OCI-LY7 (cell line): ENCODE data around the gene PGP. TPM values are rescaled to one million over a fixed set of nuclear protein-coding genes. Genes with fewer than 3 reads are reported as not detected.

ENCODE experiments used
- BruUV-seq: library from RNA; stranded (reverse); fragments of 400-500 nt; replicated peaks from 2 replicates; lab custom pipeline; 2021; lab: Mats Ljungman, UMichigan
- CTCF ChIA-PET: fragments of 300-600 bp; sonication (Branson Sonifier 250); formaldehyde crosslinking; loops from one replicate; lab custom pipeline; 2022; ENCODE audit warnings: antibody characterized with exemption; ENCODE audit not compliant: unreplicated experiment; lab: Charles Lee
- POLR2A ChIA-PET: fragments of 300-600 bp; sonication (Branson Sonifier 250); formaldehyde crosslinking; loops from one replicate; lab custom pipeline; 2022; ENCODE audit warnings: antibody characterized with exemption; lab: Charles Lee
- DNase-seq: peaks from one replicate; pipeline ENCODE4 v3.0.0-alpha.2; 2015; ENCODE audit warnings: low spot score
- H2AFZ ChIP-seq: fragments of 200-600 bp; sonication (generic), shearing (Covaris generic); 2 replicates; pipeline ENCODE4 v1.6.1; 2014; ENCODE audit warnings: mild to moderate bottlenecking, antibody characterized with exemption, low read length, moderate library complexity
- H3K27ac ChIP-seq: fragments of 200-600 bp; sonication (generic); 2 replicates; pipeline ENCODE4 v1.5.1; 2014; ENCODE audit warnings: mixed run types, low read depth, mild to moderate bottlenecking, moderate library complexity, low read length, inconsistent platforms; ENCODE audit not compliant: poor library complexity, severe bottlenecking
- H3K36me3 ChIP-seq: fragments of 200-600 bp; sonication (generic); 2 replicates; pipeline ENCODE4 v1.6.1; 2014; ENCODE audit warnings: mild to moderate bottlenecking, antibody characterized with exemption, low read length, moderate library complexity, mixed read lengths; ENCODE audit not compliant: insufficient read depth
- H3K4me1 ChIP-seq: fragments of 200-600 bp; sonication (generic); 2 replicates; pipeline ENCODE4 v1.5.1; 2014; ENCODE audit warnings: mild to moderate bottlenecking, low read length; ENCODE audit not compliant: insufficient read depth, poor library complexity, severe bottlenecking
- H3K4me2 ChIP-seq: fragments of 200-600 bp; sonication (generic); 2 replicates; pipeline ENCODE4 v1.6.1; 2014; ENCODE audit warnings: mild to moderate bottlenecking, low read length
- H3K4me3 ChIP-seq: fragments of 200-600 bp; sonication (generic); 2 replicates; pipeline ENCODE4 v1.5.1; 2014; ENCODE audit warnings: mild to moderate bottlenecking, low read depth, low read length; ENCODE audit not compliant: poor library complexity, severe bottlenecking
- H3K79me2 ChIP-seq: fragments of 200-600 bp; sonication (generic); 2 replicates; pipeline ENCODE4 v1.6.1; 2016; ENCODE audit warnings: low read depth, mild to moderate bottlenecking, low read length, moderate library complexity, mixed read lengths; ENCODE audit not compliant: insufficient read depth
- H3K9me2 ChIP-seq: fragments of 200-600 bp; sonication (generic); 2 replicates; pipeline ENCODE4 v1.6.1; 2016; ENCODE audit warnings: mild to moderate bottlenecking, low read length, mixed read lengths; ENCODE audit not compliant: insufficient read depth
- H3K9me3 ChIP-seq: fragments of 200-600 bp; sonication (generic); 2 replicates; pipeline ENCODE4 v1.6.1; 2014; ENCODE audit warnings: mild to moderate bottlenecking, mixed run types, low read length, mixed read lengths
- H4K20me1 ChIP-seq: fragments of 200-600 bp; sonication (generic); 2 replicates; pipeline ENCODE4 v1.6.1; 2014; ENCODE audit warnings: mild to moderate bottlenecking, antibody characterized with exemption, low read length, moderate library complexity, mixed read lengths; ENCODE audit not compliant: insufficient read depth
- CTCF ChIP-seq: fragments of 200-600 bp; sonication (generic); conservative IDR thresholded peaks from 2 replicates; pipeline ENCODE4 v1.5.1; 2014; ENCODE audit warnings: mild to moderate bottlenecking, antibody characterized with exemption, low read length, moderate library complexity, mixed read lengths
- EZH2phosphoT487 ChIP-seq: fragments of 200-600 bp; sonication (generic); IDR thresholded peaks from 2 replicates; pipeline ENCODE4 v1.6.1; 2018; ENCODE audit warnings: low read depth, borderline replicate concordance, mild to moderate bottlenecking, mixed run types, antibody characterized with exemption, low read length, moderate library complexity, mixed read lengths
- intact Hi-C: fragments of 100-400 bp; cut with micrococcal nuclease; formaldehyde crosslinking; loops from one replicate; pipeline ENCODE4 v1.10.0; 2022; ENCODE audit not compliant: unreplicated experiment
- total RNA-seq, 2 experiments: library from RNA; depleted of rRNA in 1 of 2; stranded (reverse); fragments of >200 nt in 1 of 2; shearing (Covaris generic) in 1 of 2; gene quantifications; 2 replicates each; pipeline ENCODE4 v1.2.3, GENCODE V29; 2014 to 2022

The PGP gene
- total RNA-seq, 2 experiments from 2014 or later, result 37.9 to 44.2 TPM

DNA sequence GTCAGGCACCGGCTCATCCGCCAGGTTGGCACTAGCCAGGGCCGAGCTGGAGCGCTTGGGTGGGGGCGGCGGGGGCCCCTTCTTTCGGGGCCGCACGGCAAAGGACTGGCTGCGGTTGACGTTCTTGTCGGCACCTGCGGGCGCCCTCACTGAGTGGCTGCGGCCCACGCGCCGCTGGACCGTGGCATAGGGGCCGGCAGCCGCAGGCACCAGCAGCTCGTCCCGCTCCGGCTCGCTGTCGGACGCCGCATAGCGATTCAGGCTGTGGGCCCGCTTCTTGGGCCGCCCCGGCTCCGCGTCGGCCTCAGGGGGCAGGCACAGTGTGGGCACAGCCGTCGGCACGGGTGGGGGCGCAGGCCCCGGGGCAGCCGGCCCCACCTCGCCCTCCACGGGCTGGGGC, 34.2 kb downstream of the PGP start:
- Histone ChIP-seq H2AFZ (no peak overlapping the region), H3K27ac (no peak overlapping the region), H3K9me2 (no peaks in the 10 kb centered on the region), H3K36me3 (peaks cover 42% of the 10 kb centered on the region), H3K4me1 (no peaks in the 10 kb centered on the region), H4K20me1 (no peaks in the 10 kb centered on the region), H3K4me3 (no peak overlapping the region), H3K79me2 (no peaks in the 10 kb centered on the region), H3K9me3 (no peaks in the 10 kb centered on the region), H3K4me2 (no peak overlapping the region)
- BruUV-seq, result no TSS peak
- no peak for DNase-seq
- no peak for TF ChIP-seq EZH2phosphoT487
- no peak for TF ChIP-seq CTCF
- ChIA-PET POLR2A (no interaction called here), CTCF (no interaction called here)
- intact Hi-C loops, result no loop called here

DNA sequence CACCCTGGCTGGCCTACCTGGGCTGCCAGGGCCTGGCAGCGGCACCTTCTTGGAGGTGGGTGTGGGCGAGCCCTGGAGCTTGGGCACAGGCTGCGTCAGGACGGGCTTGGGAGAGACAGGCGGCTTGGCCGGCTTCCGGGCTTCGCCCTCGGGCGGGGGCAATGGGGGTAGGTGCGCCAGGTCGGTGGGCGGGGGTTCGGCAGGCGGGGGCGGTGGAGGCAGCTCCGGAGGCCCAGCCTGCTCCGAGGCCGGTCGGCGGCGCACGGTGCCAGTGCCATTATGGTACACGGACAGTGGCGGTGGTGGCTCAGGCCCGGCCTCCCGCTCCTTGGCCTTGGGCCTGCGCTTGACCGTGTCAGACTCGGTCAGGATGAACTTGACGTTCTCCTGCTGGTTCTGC, 35.1 kb downstream of the PGP start:
- Histone ChIP-seq H3K9me3 (no peaks in the 10 kb centered on the region), H3K4me1 (no peaks in the 10 kb centered on the region), H3K4me3 (no peak overlapping the region), H3K9me2 (no peaks in the 10 kb centered on the region), H2AFZ (no peak overlapping the region), H4K20me1 (no peaks in the 10 kb centered on the region), H3K79me2 (no peaks in the 10 kb centered on the region), H3K36me3 (peaks cover 51% of the 10 kb centered on the region), H3K27ac (no peak overlapping the region), H3K4me2 (no peak overlapping the region)
- intact Hi-C loops, result no loop called here
- ChIA-PET CTCF (no interaction called here), POLR2A (no interaction called here)
- no peak for DNase-seq
- BruUV-seq, result no TSS peak
- no peak for TF ChIP-seq EZH2phosphoT487
- no peak for TF ChIP-seq CTCF

DNA sequence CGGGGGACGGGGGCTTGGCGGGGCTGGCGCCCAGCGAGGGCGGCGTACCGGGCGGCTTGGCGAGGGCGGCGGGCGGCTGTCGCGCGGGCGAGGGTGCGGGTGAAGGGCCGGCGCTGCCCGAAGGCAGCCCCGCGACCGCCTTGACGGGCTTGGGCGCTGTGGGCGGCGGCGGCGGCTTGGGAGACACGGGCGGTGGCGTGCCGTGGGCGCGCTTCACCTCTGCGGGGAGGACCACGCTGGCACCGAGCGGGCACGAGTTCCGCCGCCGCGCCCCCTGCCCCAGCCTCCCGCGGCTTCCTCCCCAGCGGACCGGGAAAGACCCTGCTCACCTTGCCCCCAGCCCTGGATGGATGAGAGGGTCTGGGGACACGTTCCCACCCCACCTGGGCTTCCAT, 35.5 kb downstream of the PGP start:
- BruUV-seq, result no TSS peak
- no peaks in the 10 kb centered on the region for H3K4me1 ChIP-seq
- TF ChIP-seq EZH2phosphoT487, result no peak
- TF ChIP-seq CTCF, result no peak
- DNase-seq, result no peak
- intact Hi-C loops, result no loop called here
- H4K20me1 ChIP-seq, result no peaks in the 10 kb centered on the region
- no peaks in the 10 kb centered on the region for H3K79me2 ChIP-seq
- ChIA-PET POLR2A (no interaction called here), CTCF (no interaction called here)
- no peak overlapping the region for H3K4me3 ChIP-seq
- H3K9me2 ChIP-seq, result no peaks in the 10 kb centered on the region
- H3K36me3 ChIP-seq, result peaks cover 56% of the 10 kb centered on the region
- no peak overlapping the region for H3K4me2 ChIP-seq
- H2AFZ ChIP-seq, result no peak overlapping the region
- H3K27ac ChIP-seq, result no peak overlapping the region
- no peaks in the 10 kb centered on the region for H3K9me3 ChIP-seq
